ENCODE measurements around the gene UQCRFS1. TPM values are rescaled to one million over a fixed set of nuclear protein-coding genes. Genes with fewer than 3 reads are reported as not detected.

Gene UQCRFS1
- total RNA-seq, 4 donors from 2014 or later, result 24.8 to 60.8 (median 45.3) TPM

DNA sequence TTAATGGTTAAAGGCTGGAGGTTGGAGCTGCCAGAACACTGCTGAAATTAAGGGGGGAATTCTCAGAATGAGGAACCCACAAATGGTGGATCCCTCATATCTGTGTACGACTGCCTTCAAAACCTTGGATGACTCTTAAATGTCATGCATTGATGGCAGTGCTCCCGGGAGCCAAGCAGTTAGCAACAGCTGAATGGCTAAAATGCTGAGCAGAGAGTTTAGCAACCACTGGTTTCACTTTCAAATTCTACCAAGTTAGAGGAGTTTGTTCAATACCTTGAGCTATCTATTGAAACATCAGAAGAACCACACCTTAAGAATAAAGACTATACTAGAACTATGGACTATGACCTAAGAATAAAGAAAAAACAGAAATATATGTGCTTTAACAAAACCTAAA lies 41.4 kb downstream of the UQCRFS1 start:
- H3K36me3 ChIP-seq, result no peaks in the 10 kb centered on the region
- no peaks in the 10 kb centered on the region for H3K27me3 ChIP-seq
- no peaks in the 10 kb centered on the region for H3K4me1 ChIP-seq
- no peak for DNase-seq
- no peak overlapping the region for H3K4me3 ChIP-seq
- no peak for TF ChIP-seq POLR2A (IDR thresholded peaks at IDR 0.05)
- TF ChIP-seq, protein P1, sequence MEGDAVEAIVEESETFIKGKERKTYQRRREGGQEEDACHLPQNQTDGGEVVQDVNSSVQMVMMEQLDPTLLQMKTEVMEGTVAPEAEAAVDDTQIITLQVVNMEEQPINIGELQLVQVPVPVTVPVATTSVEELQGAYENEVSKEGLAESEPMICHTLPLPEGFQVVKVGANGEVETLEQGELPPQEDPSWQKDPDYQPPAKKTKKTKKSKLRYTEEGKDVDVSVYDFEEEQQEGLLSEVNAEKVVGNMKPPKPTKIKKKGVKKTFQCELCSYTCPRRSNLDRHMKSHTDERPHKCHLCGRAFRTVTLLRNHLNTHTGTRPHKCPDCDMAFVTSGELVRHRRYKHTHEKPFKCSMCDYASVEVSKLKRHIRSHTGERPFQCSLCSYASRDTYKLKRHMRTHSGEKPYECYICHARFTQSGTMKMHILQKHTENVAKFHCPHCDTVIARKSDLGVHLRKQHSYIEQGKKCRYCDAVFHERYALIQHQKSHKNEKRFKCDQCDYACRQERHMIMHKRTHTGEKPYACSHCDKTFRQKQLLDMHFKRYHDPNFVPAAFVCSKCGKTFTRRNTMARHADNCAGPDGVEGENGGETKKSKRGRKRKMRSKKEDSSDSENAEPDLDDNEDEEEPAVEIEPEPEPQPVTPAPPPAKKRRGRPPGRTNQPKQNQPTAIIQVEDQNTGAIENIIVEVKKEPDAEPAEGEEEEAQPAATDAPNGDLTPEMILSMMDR (IDR thresholded peaks at IDR 0.05), result no peak
- H3K27ac ChIP-seq, result no peak overlapping the region
- no peaks in the 10 kb centered on the region for H3K9me3 ChIP-seq

DNA sequence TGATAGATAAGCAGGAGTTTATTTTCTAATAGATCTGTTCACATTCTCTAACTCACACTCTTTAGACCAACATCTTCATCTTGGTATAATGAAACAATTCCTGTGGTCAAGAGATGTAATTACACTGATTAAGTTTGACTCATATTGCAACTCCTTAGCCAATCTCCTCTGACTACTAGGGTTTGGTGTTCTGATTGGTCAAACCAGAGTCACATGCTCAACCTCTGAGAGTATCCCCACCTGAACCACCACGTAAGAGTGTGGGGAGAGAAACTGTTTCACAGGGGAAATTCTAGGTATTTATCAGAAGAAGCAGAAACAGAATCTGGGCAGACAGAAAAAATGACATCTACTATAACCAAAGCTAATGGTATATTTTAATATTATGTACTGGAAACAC lies 42.4 kb downstream of the UQCRFS1 start:
- no peak for DNase-seq
- no peaks in the 10 kb centered on the region for H3K27me3 ChIP-seq
- TF ChIP-seq, protein P1 (IDR thresholded peaks at IDR 0.05), result no peak
- TF ChIP-seq POLR2A (IDR thresholded peaks at IDR 0.05), result no peak
- no peaks in the 10 kb centered on the region for H3K36me3 ChIP-seq
- no peak overlapping the region for H3K27ac ChIP-seq
- H3K4me1 ChIP-seq, result no peaks in the 10 kb centered on the region
- H3K4me3 ChIP-seq, result no peak overlapping the region
- H3K9me3 ChIP-seq, result no peaks in the 10 kb centered on the region

DNA sequence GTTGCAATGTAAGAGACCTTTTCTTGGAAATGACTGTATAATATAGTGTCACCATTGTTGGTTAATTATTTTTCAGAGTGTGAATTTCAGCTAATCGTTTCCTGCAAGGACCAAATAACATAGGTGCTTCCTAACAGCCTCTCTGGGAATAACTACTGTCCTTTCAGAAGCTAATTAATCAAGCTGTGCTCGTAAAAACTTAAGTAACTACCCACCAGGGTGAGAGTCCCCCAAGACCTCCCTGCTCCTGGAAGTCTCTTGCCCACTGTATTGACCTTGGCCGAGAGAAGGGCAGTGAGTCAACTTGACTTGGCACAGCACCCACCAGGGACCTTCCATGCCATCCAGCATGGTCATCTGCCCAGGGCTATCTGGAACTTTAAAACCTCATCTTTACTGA lies 50.3 kb downstream of the UQCRFS1 start:
- H3K9me3 ChIP-seq, result no peaks in the 10 kb centered on the region
- DNase-seq, result no peak

DNA sequence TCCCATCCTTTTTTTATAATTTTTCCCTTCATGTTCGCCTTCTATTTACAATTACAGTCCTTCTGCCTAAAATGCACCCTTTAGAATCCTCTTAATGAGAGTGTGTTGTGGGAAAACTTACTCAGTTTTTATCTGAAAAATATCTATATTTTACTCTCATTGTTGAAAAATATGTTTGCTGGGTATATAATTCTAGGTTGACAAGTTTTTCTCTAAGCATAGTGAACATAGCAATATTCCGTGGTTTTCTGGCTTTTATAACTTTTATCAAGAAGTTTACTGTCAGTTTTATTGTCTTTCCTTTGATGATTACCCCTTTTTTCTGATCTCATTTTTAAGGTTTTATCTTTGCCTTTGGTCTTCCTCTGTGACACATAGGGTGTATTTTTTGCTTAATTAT lies 57.3 kb downstream of the UQCRFS1 start:
- DNase-seq, result no peak
- Histone ChIP-seq H3K27me3 (no peaks in the 10 kb centered on the region), H3K4me1 (no peaks in the 10 kb centered on the region), H3K27ac (no peak overlapping the region), H3K9me3 (peaks cover 0 to 13% (median 0%) of the 10 kb centered on the region in 4 donors), H3K36me3 (no peaks in the 10 kb centered on the region), H3K4me3 (no peak overlapping the region)
- TF ChIP-seq, protein P1 (IDR thresholded peaks at IDR 0.05), result no peak
- TF ChIP-seq POLR2A (IDR thresholded peaks at IDR 0.05), result no peak

More for the DNA sequence above, 50.3 kb downstream of the UQCRFS1 start:
- no peak overlapping the region for H3K27ac ChIP-seq
- H3K4me3 ChIP-seq, result no peak overlapping the region
- H3K36me3 ChIP-seq, result no peaks in the 10 kb centered on the region
- H3K4me1 ChIP-seq, result no peaks in the 10 kb centered on the region
- no peaks in the 10 kb centered on the region for H3K27me3 ChIP-seq
- TF ChIP-seq POLR2A (IDR thresholded peaks at IDR 0.05), result no peak
- TF ChIP-seq, protein P1 (IDR thresholded peaks at IDR 0.05), result no peak

Small RNAs within 50 kb of the gene (small RNA-seq; reads per million reads assigned to genes)
- gene RN7SL340P, result 0 reads per million in 2 donors

Measured in Peyer's patch (tissue), 4 donors.